OCI-LY7 (cell line): ENCODE data around the gene IL1RAPL1.

Source experiments
- CTCF ChIP-seq: fragments of 200-600 bp; sonication (generic); conservative IDR thresholded peaks from 2 replicates; pipeline ENCODE4 v1.5.1; 2014; ENCODE audit warnings: mild to moderate bottlenecking, antibody characterized with exemption, low read length, moderate library complexity, mixed read lengths
- EZH2phosphoT487 ChIP-seq: fragments of 200-600 bp; sonication (generic); IDR thresholded peaks from 2 replicates; pipeline ENCODE4 v1.6.1; 2018; ENCODE audit warnings: low read depth, borderline replicate concordance, mild to moderate bottlenecking, mixed run types, antibody characterized with exemption, low read length, moderate library complexity, mixed read lengths

- TF ChIP-seq EZH2phosphoT487, result no peak
- no peak for TF ChIP-seq CTCF
Measured at GRCh38 chrX:29453333-29453732, 866.1 kb downstream of the IL1RAPL1 start.
